Uterus (tissue), 4 donors: ENCODE measurements around the gene IL1R1. TPM values are rescaled to one million over a fixed set of nuclear protein-coding genes. Genes with fewer than 3 reads are reported as not detected.

ENCODE experiments used
- DNase-seq, 2 donors: peaks; one replicate each; pipeline ENCODE4 v3.0.0-alpha.2; 2019 to 2020
- H3K27ac ChIP-seq, 2 donors: fragments of 200-600 bp; sonication (generic); 1 replicate in 1 of 2; 2 replicates in 1 of 2; pipeline ENCODE4 v1.5.1; 2016 to 2018
- H3K27me3 ChIP-seq, 2 donors: fragments of 200-600 bp; sonication (generic); one replicate each; pipeline ENCODE4 v1.5.1; 2018 to 2019; ENCODE audit warnings: control low read depth in 1 of 2
- H3K36me3 ChIP-seq, 2 donors: fragments of 200-600 bp; sonication (generic); one replicate each; pipeline ENCODE4 v1.5.1; 2019; ENCODE audit warnings: control low read depth in 1 of 2
- H3K4me1 ChIP-seq, 2 donors: fragments of 200-600 bp; sonication (generic); one replicate each; pipeline ENCODE4 v1.5.1; 2018 to 2019; ENCODE audit warnings: control low read depth in 1 of 2
- H3K4me3 ChIP-seq, 2 donors: fragments of 200-600 bp; sonication (generic); 1 replicate in 1 of 2; 2 replicates in 1 of 2; pipeline ENCODE4 v1.5.1; 2018 to 2019; ENCODE audit warnings: mild to moderate bottlenecking in 1 of 2
- H3K9me3 ChIP-seq, 2 donors: fragments of 200-600 bp; sonication (generic); one replicate each; pipeline ENCODE4 v1.5.1; 2019; ENCODE audit warnings: control low read depth in 1 of 2
- CTCF ChIP-seq, 4 experiments: fragments of 200-600 bp in 2 of 4; fragments of 450-650 bp in 2 of 4; sonication (generic) in 2 of 4; IDR thresholded peaks; one replicate each; pipeline ENCODE4 v1.5.1; 2016 to 2019; ENCODE audit warnings: antibody characterized with exemption in 4 of 4, mild to moderate bottlenecking in 2 of 4, moderate library complexity in 1 of 4
- POLR2A ChIP-seq, 2 donors: fragments of 450-650 bp; IDR thresholded peaks; one replicate each; pipeline ENCODE4 v1.6.1; 2016; ENCODE audit warnings: antibody characterized with exemption in 2 of 2, mild to moderate bottlenecking in 1 of 2, moderate library complexity in 1 of 2
- intact Hi-C: fragments of 100-400 bp; cut with DNase I; formaldehyde crosslinking; loops from one replicate; pipeline ENCODE4 v1.15.1; 2023; ENCODE audit warnings: low total_unique reads
- total RNA-seq, 4 donors: library from RNA; depleted of rRNA in 3 of 4; stranded (reverse); fragments of >200 nt in 3 of 4; gene quantifications; one replicate each; pipeline versions ENCODE4 v1.1.0 to v1.2.4, GENCODE V29; 2014 to 2023
- donor health status: DM: yes; HTN: yes; CAD: no.

Gene IL1R1
- total RNA-seq, 4 donors from 2014 or later: 43.8 to 94.9 (median 70.1) TPM

GRCh38 chr2:102145107-102145506 lies 2.6 kb downstream of the IL1R1 start:
- no peak overlapping the region for H3K4me3 ChIP-seq
- intact Hi-C loops: loop anchor here (10.0 kb wide), 1 partner anchor 120 kb away; no protein-coding TSS in a partner anchor
- H3K4me1 ChIP-seq: no peaks in the 10 kb centered on the region
- DNase-seq: no peak
- no peaks in the 10 kb centered on the region for H3K36me3 ChIP-seq
- no peak for TF ChIP-seq POLR2A (IDR thresholded peaks at IDR 0.05)
- no peak for TF ChIP-seq CTCF (IDR thresholded peaks at IDR 0.05)
- no peak overlapping the region for H3K27ac ChIP-seq
- H3K27me3 ChIP-seq: no peaks in the 10 kb centered on the region
- H3K9me3 ChIP-seq: no peaks in the 10 kb centered on the region

GRCh38 chr2:102145934-102146333 lies 3.4 kb downstream of the IL1R1 start:
- no peaks in the 10 kb centered on the region for H3K9me3 ChIP-seq
- no peak for TF ChIP-seq CTCF (IDR thresholded peaks at IDR 0.05)
- TF ChIP-seq POLR2A (IDR thresholded peaks at IDR 0.05): no peak
- H3K4me3 ChIP-seq: no peak overlapping the region
- no peak overlapping the region for H3K27ac ChIP-seq
- intact Hi-C loops: loop anchor here (10.0 kb wide), 1 partner anchor 121 kb away; no protein-coding TSS in a partner anchor
- no peaks in the 10 kb centered on the region for H3K27me3 ChIP-seq
- no peaks in the 10 kb centered on the region for H3K36me3 ChIP-seq
- DNase-seq: no peak
- H3K4me1 ChIP-seq: no peaks in the 10 kb centered on the region

DNA sequence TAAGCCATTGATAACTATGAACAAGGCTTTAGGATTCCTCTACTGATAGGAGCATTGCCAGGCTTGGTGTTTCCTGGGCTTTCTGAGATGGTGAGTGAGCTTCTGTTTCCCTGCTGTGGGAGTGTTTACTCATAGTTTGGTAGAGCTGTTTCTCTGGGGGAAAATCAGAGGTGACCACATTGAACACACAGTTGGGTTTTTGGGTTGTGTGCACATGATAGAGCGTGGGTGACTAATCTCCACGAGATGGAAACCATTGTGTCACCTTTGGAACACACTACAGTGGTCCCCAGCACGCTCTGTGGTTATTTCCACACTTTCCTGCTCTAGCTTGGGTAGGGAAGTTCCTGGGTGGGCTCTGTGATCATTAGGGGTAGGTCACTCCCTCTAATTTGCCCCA lies 5.4 kb downstream of the IL1R1 start:
- TF ChIP-seq CTCF (IDR thresholded peaks at IDR 0.05) (no peak), POLR2A (IDR thresholded peaks at IDR 0.05) (no peak)
- intact Hi-C loops: loop anchor here (10.0 kb wide), 1 partner anchor 123 kb away; no protein-coding TSS in a partner anchor
- no peaks in the 10 kb centered on the region for H3K36me3 ChIP-seq
- no peaks in the 10 kb centered on the region for H3K9me3 ChIP-seq
- H3K4me1 ChIP-seq: no peaks in the 10 kb centered on the region
- DNase-seq: no peak
- no peaks in the 10 kb centered on the region for H3K27me3 ChIP-seq
- H3K27ac ChIP-seq: no peak overlapping the region
- no peak overlapping the region for H3K4me3 ChIP-seq

- H3K36me3 ChIP-seq: no peaks in the 10 kb centered on the region
- no peaks in the 10 kb centered on the region for H3K9me3 ChIP-seq
- no peak overlapping the region for H3K4me3 ChIP-seq
- H3K27ac ChIP-seq: no peak overlapping the region
- intact Hi-C loops: loop anchor here (10.0 kb wide), 1 partner anchor 124 kb away; no protein-coding TSS in a partner anchor
- no peak for DNase-seq
- no peak for TF ChIP-seq POLR2A (IDR thresholded peaks at IDR 0.05)
- no peak for TF ChIP-seq CTCF (IDR thresholded peaks at IDR 0.05)
- no peaks in the 10 kb centered on the region for H3K4me1 ChIP-seq
- H3K27me3 ChIP-seq: no peaks in the 10 kb centered on the region
Observed at GRCh38 chr2:102149243-102149642, 6.7 kb downstream of the IL1R1 start.

DNA sequence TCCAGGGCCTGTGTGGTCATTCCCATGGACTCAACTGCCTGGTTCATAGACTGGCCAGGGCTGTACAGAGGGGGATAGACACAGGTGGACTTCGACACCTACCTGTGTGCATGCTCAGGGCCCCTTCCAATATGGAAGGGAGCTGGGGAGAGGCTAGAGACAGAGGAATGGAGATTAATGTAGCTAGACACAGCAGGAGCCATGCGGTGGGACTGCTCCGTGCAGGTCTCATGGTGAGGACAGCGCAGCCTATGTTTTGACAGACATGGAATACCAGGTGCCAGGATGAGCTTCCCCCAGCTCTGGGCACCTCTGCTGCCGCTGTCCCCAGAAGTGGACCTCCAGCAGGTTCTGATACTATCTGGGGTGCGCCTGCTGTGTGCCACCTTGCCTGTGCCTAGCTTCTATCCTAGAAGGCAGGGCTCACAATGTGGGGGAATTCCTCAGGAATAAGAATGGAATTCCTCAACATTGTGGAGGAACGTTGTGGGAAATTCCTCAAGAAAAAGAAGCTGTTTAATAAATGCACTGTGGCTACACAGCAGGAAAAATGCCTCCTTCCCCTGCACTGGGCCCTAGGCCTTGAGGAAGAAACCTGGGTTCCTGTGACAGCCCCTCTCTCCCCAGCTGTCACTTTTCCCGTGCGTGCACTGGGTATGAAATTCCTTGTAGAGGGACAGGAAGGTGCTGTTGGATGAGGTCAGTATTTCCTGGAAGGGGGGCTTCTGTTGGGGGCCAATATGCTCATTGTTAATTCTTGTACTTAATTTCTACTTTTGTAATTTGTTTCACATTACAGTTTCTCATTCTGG lies 7.3 kb downstream of the IL1R1 start:
- TF ChIP-seq POLR2A (IDR thresholded peaks at IDR 0.05) (no peak), CTCF (IDR thresholded peaks at IDR 0.05) (no peak)
- no peak for DNase-seq
- H3K4me1 ChIP-seq: no peaks in the 10 kb centered on the region
- no peaks in the 10 kb centered on the region for H3K9me3 ChIP-seq
- H3K36me3 ChIP-seq: no peaks in the 10 kb centered on the region
- H3K27ac ChIP-seq: no peak overlapping the region
- H3K4me3 ChIP-seq: no peak overlapping the region
- intact Hi-C loops: loop anchor here (10.0 kb wide), 1 partner anchor 125 kb away; no protein-coding TSS in a partner anchor
- H3K27me3 ChIP-seq: no peaks in the 10 kb centered on the region
